ENCODE data around the gene ANO7.

The ANO7 gene

DNA sequence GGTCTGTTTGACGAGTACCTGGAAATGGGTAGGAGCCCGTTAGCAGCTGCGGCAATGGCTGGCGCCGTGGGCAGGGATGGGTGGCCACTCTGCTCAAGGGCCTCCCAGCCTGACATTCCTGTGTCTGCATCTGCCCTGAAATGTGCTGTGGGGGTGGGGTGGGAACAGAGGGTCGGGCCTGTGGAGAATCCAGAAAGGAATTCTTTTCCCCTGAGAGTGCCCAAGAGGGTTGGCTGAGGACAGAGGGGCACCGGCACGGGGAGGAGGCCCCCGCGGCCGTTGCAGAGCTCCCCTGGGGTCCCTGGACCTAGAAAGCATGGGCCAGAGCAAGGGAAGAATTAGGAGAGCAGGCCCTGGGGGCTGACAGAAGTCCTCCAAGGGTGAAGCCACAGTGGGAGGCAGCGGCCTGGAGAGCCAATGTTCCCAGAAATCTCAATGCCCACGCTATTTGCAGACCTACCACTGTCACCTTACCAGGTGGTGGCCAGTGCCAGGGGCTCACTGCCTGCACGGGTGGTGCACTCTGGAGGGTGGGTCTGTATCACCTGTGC is 27.8 kb downstream of the ANO7 start:
- Histone ChIP-seq H3F3A (ENCODE audit: insufficient read depth, low read length) (0 out of 2 replicates have a peak, but pooled peaks cover 4% of the 10 kb centered on the region), H3K4me3 (ENCODE audit: low read depth, low read length, poor library complexity, severe bottlenecking) (no peak overlapping the region), H3K9me2 (ENCODE audit: low read depth, low read length) (no peaks in the 10 kb centered on the region), H4K20me1 (ENCODE audit: insufficient read depth, low read length) (no peaks in the 10 kb centered on the region), H2AFZ (ENCODE audit: low read length) (no peak overlapping the region), H3K9ac (ENCODE audit: low read length) (no peak overlapping the region), H3K27me3 (ENCODE audit: insufficient read depth, low read length) (peaks cover 3% of the 10 kb centered on the region; the same call in 1 of the 2 replicates), H3K36me3 (ENCODE audit: insufficient read depth, low read length) (no peaks in the 10 kb centered on the region), H3K27ac (ENCODE audit: low read depth, low read length, poor library complexity, severe bottlenecking) (no peak overlapping the region), H3K4me2 (ENCODE audit: low read length) (no peak overlapping the region), H3K4me1 (ENCODE audit: insufficient read depth, low read length, severe bottlenecking) (peaks cover 17% of the 10 kb centered on the region), H3K9me3 (ENCODE audit: low read length) (0 out of 2 replicates have a peak, but pooled peaks cover 3% of the 10 kb centered on the region), H3K79me2 (ENCODE audit: insufficient read depth, low read length) (no peaks in the 10 kb centered on the region)
- TF ChIP-seq CTCF (IDR thresholded peaks at IDR 0.05; ENCODE audit: low read length) (no peak), EZH2 (IDR thresholded peaks at IDR 0.05; ENCODE audit: borderline replicate concordance, low read length) (no peak)

GRCh38 chr2:241217320-241218031 is 29.0 kb downstream of the ANO7 start:
- Histone ChIP-seq H3K4me2 (ENCODE audit: low read length) (peak overlapping the region; percentile 39), H3F3A (ENCODE audit: insufficient read depth, low read length) (0 out of 2 replicates have a peak, but pooled peaks cover 4% of the 10 kb centered on the region), H3K4me1 (ENCODE audit: insufficient read depth, low read length, severe bottlenecking) (peaks cover 17% of the 10 kb centered on the region), H2AFZ (ENCODE audit: low read length) (no peak overlapping the region), H3K79me2 (ENCODE audit: insufficient read depth, low read length) (no peaks in the 10 kb centered on the region), H4K20me1 (ENCODE audit: insufficient read depth, low read length) (no peaks in the 10 kb centered on the region), H3K9me2 (ENCODE audit: low read depth, low read length) (no peaks in the 10 kb centered on the region), H3K27me3 (ENCODE audit: insufficient read depth, low read length) (peaks cover 3% of the 10 kb centered on the region; the same call in 1 of the 2 replicates), H3K9me3 (ENCODE audit: low read length) (0 out of 2 replicates have a peak, but pooled peaks cover 3% of the 10 kb centered on the region), H3K36me3 (ENCODE audit: insufficient read depth, low read length) (no peaks in the 10 kb centered on the region), H3K27ac (ENCODE audit: low read depth, low read length, poor library complexity, severe bottlenecking) (no peak overlapping the region), H3K4me3 (ENCODE audit: low read depth, low read length, poor library complexity, severe bottlenecking) (peak overlapping the region; percentile 45), H3K9ac (ENCODE audit: low read length) (peak overlapping the region; percentile 23; the same call in 1 of the 2 replicates)
- TF ChIP-seq CTCF (IDR thresholded peaks at IDR 0.05; ENCODE audit: low read length) (no peak), EZH2 (IDR thresholded peaks at IDR 0.05; ENCODE audit: borderline replicate concordance, low read length) (no peak)

DNA sequence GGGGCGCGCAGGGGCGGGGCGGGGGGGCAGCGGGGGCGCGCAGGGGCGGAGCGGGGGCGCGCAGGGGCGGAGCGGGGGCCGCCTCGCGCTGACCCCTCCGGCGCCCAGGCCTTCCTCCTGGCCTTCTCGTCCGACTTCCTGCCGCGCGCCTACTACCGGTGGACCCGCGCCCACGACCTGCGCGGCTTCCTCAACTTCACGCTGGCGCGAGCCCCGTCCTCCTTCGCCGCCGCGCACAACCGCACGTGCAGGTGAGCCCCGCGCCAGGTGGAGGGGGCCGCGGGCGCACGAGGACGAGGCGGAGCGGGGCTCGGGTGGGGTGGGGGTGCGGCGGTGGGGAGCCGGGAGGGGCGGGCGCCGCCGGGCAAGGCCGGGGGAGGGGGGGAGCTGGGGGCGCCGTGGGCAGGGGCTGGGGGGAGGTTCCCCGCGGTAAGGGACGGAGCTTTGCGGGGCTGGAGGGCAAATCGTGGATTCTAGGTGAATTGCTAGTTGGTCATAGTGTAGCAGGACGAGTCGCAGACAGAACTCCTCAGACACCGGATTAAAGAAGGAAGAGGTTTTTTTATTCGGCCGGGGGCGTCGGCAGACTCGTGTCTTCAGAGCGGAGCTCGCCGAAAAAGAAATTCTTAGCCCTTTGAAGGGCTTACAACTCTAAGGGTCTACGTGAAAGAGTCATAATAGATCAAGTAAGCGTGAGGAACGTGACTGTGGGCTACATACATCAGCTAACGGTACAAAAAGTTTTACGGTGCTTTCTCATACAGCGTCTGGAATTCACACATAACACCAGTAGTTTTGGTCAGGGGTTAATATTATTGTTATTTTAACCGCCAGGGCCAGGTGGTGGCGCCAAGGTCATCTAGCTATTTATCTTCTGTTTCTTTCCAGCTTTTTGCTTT is 29.9 kb downstream of the ANO7 start:
- peak overlapping the region; percentile 73 for H3K4me2 ChIP-seq (ENCODE audit: low read length)
- TF ChIP-seq EZH2 (IDR thresholded peaks at IDR 0.05; ENCODE audit: borderline replicate concordance, low read length), result no peak
- TF ChIP-seq CTCF (IDR thresholded peaks at IDR 0.05; ENCODE audit: low read length), result peak; percentile 50
- H3F3A ChIP-seq (ENCODE audit: insufficient read depth, low read length), result 0 out of 2 replicates have a peak, but pooled peaks cover 4% of the 10 kb centered on the region
- H3K9ac ChIP-seq (ENCODE audit: low read length), result peak overlapping the region; percentile 31; the same call in 1 of the 2 replicates
- H3K36me3 ChIP-seq (ENCODE audit: insufficient read depth, low read length), result no peaks in the 10 kb centered on the region
- H3K79me2 ChIP-seq (ENCODE audit: insufficient read depth, low read length), result no peaks in the 10 kb centered on the region
- no peak overlapping the region for H2AFZ ChIP-seq (ENCODE audit: low read length)
- 0 out of 2 replicates have a peak, but pooled peaks cover 3% of the 10 kb centered on the region for H3K9me3 ChIP-seq (ENCODE audit: low read length)
- no peaks in the 10 kb centered on the region for H4K20me1 ChIP-seq (ENCODE audit: insufficient read depth, low read length)
- H3K4me1 ChIP-seq (ENCODE audit: insufficient read depth, low read length, severe bottlenecking), result peaks cover 19% of the 10 kb centered on the region
- H3K27ac ChIP-seq (ENCODE audit: low read depth, low read length, poor library complexity, severe bottlenecking), result no peak overlapping the region
- H3K4me3 ChIP-seq (ENCODE audit: low read depth, low read length, poor library complexity, severe bottlenecking), result peak overlapping the region; percentile 53
- H3K9me2 ChIP-seq (ENCODE audit: low read depth, low read length), result no peaks in the 10 kb centered on the region
- H3K27me3 ChIP-seq (ENCODE audit: insufficient read depth, low read length), result peaks cover 3% of the 10 kb centered on the region; the same call in 1 of the 2 replicates
